Left lung (tissue), 10 donors: ENCODE measurements around the gene ADGRL4. TPM values are rescaled to one million over a fixed set of nuclear protein-coding genes. Genes with fewer than 3 reads are reported as not detected.
"Not testable (repeated sequence)": the region's sequence is repeated elsewhere in the genome, so short reads cannot be mapped to it uniquely, and the experiment has no call there.

Source experiments
- ATAC-seq: fragments of 200-7000 bp; cut with Tn5 transposase; one replicate; pipeline ENCODE4 v1.9.1; 2020; ENCODE audit warnings: moderate library complexity
- DNase-seq, 4 donors: peaks; one replicate each; pipeline ENCODE4 v3.0.0-alpha.2; 2013 to 2020
- H3K27ac ChIP-seq, 2 donors: fragments of 200-600 bp; sonication (generic) in 1 of 2; one replicate each; pipeline versions ENCODE4 v1.5.0 to v1.8.0; 2020 to 2021
- H3K27me3 ChIP-seq, 2 donors: fragments of 200-600 bp; sonication (generic) in 1 of 2; one replicate each; pipeline versions ENCODE4 v1.5.0 to v1.8.0; 2020 to 2021
- H3K36me3 ChIP-seq, 2 donors: fragments of 200-600 bp; sonication (generic) in 1 of 2; one replicate each; pipeline versions ENCODE4 v1.5.0 to v1.8.0; 2020 to 2021
- H3K4me1 ChIP-seq, 2 donors: fragments of 200-600 bp; one replicate each; pipeline ENCODE4 v1.8.0; 2021
- H3K4me3 ChIP-seq, 2 donors: fragments of 200-600 bp; sonication (generic) in 1 of 2; one replicate each; pipeline versions ENCODE4 v1.5.0 to v1.8.0; 2020 to 2021; ENCODE audit warnings: mild to moderate bottlenecking in 1 of 2
- H3K9me3 ChIP-seq, 2 donors: fragments of 200-600 bp; sonication (generic) in 1 of 2; one replicate each; pipeline versions ENCODE4 v1.5.0 to v1.8.0; 2020 to 2021
- CTCF ChIP-seq, 2 donors: fragments of 200-600 bp; sonication (generic) in 1 of 2; IDR thresholded peaks; one replicate each; pipeline versions ENCODE4 v1.5.0 to v1.8.0; 2021; ENCODE audit warnings: antibody characterized with exemption in 2 of 2
- intact Hi-C, 2 donors: fragments of 100-400 bp; cut with DNase I; formaldehyde crosslinking; loops; one replicate each; pipeline versions ENCODE4 v1.11.2 to v1.14.2; 2022
- polyA plus RNA-seq, 6 donors: library from polyadenylated mRNA; unstranded; fragments of 120-200 nt; gene quantifications; one replicate each; pipeline ENCODE4 v1.2.1, GENCODE V29; 2013; ENCODE audit not compliant: insufficient read length in 6 of 6
- total RNA-seq, 2 donors: library from RNA; stranded (reverse); fragmentation: NEBNext Ultra II Directional; extraction: Animal tissue kit (Norgen Biotek cat#: 25700); gene quantifications; one replicate each; pipeline ENCODE4 v1.2.1, GENCODE V29; 2021
- donor health status: DM: no; HTN: yes; CAD: no.
- donor health status: DM: no; HTN: no; CAD: no.

The ADGRL4 gene
- total and polyA plus RNA-seq, 8 donors: 11.8 to 20.4 (median 12.7) TPM

GRCh38 chr1:78996791-78997190 lies 9.7 kb downstream of the ADGRL4 start:
- Histone ChIP-seq H3K4me1 (no peaks in the 10 kb centered on the region), H3K27me3 (no peaks in the 10 kb centered on the region), H3K27ac (no peak overlapping the region), H3K4me3 (no peak overlapping the region), H3K9me3 (no peaks in the 10 kb centered on the region), H3K36me3 (no peaks in the 10 kb centered on the region)
- no peak for DNase-seq
- intact Hi-C loops: no loop called here
- no peak for TF ChIP-seq CTCF (IDR thresholded peaks at IDR 0.05)
- ATAC-seq: no peak

GRCh38 chr1:78987042-78987441 lies 19.5 kb downstream of the ADGRL4 start:
- no peaks in the 10 kb centered on the region for H3K36me3 ChIP-seq
- peaks cover 0 to 2% of the 10 kb centered on the region in 2 donors for H3K9me3 ChIP-seq
- DNase-seq (no peak), ATAC-seq (no peak)
- intact Hi-C loops: no loop called here
- H3K27ac ChIP-seq: no peak overlapping the region
- no peak overlapping the region for H3K4me3 ChIP-seq
- TF ChIP-seq CTCF (IDR thresholded peaks at IDR 0.05): no peak
- H3K27me3 ChIP-seq: no peaks in the 10 kb centered on the region
- H3K4me1 ChIP-seq: no peaks in the 10 kb centered on the region

GRCh38 chr1:78980511-78980910 lies 26.0 kb downstream of the ADGRL4 start:
- DNase-seq (no peak), ATAC-seq (no peak)
- TF ChIP-seq CTCF (IDR thresholded peaks at IDR 0.05): no peak
- Histone ChIP-seq H3K9me3 (no peaks in the 10 kb centered on the region), H3K27me3 (no peaks in the 10 kb centered on the region), H3K27ac (no peak overlapping the region), H3K36me3 (no peaks in the 10 kb centered on the region), H3K4me1 (no peaks in the 10 kb centered on the region), H3K4me3 (no peak overlapping the region)
- intact Hi-C loops: no loop called here

GRCh38 chr1:78972723-78973122 lies 33.8 kb downstream of the ADGRL4 start:
- no peaks in the 10 kb centered on the region for H3K27me3 ChIP-seq
- H3K27ac ChIP-seq: no peak overlapping the region
- H3K4me3 ChIP-seq: no peak overlapping the region
- TF ChIP-seq CTCF (IDR thresholded peaks at IDR 0.05): no peak
- DNase-seq (no peak), ATAC-seq (no peak)
- intact Hi-C loops: no loop called here
- no peaks in the 10 kb centered on the region for H3K36me3 ChIP-seq
- H3K4me1 ChIP-seq: no peaks in the 10 kb centered on the region
- H3K9me3 ChIP-seq: peaks cover 0 to 8% of the 10 kb centered on the region in 2 donors

GRCh38 chr1:78967091-78967490 lies 39.4 kb downstream of the ADGRL4 start:
- intact Hi-C loops, H3K27ac ChIP-seq, H3K36me3 ChIP-seq, DNase-seq, H3K4me3 ChIP-seq, H3K27me3 ChIP-seq, H3K4me1 ChIP-seq, ATAC-seq: not testable (repeated sequence)
- H3K9me3 ChIP-seq: peaks cover 0 to 33% of the 10 kb centered on the region in 2 donors

- intact Hi-C loops: no loop called here
- H3K27me3 ChIP-seq: no peaks in the 10 kb centered on the region
- H3K27ac ChIP-seq: no peak overlapping the region
- no peak for ATAC-seq
- H3K4me1 ChIP-seq: no peaks in the 10 kb centered on the region
- TF ChIP-seq CTCF (IDR thresholded peaks at IDR 0.05): no peak
- no peak for DNase-seq
- no peaks in the 10 kb centered on the region for H3K9me3 ChIP-seq
- no peaks in the 10 kb centered on the region for H3K36me3 ChIP-seq
- H3K4me3 ChIP-seq: no peak overlapping the region
Observed at GRCh38 chr1:78958711-78959110, 47.8 kb downstream of the ADGRL4 start.
